Measurements from ENCODE around the gene B4GALT3. TPM values are rescaled to one million over a fixed set of nuclear protein-coding genes. Genes with fewer than 3 reads are reported as not detected.

Gene B4GALT3
- total RNA-seq, 1 experiment from 2014 or later, result 29.0 TPM

Other genes with a start within 250 kb of the B4GALT3 start
- gene ITLN2, start 222.7 kb downstream of the B4GALT3 start, total RNA-seq (2014; rRNA removed; shearing (Covaris generic); ENCODE audit: low replicate concordance), result not detected in 2 replicates
- gene F11R, start 156.4 kb downstream of the B4GALT3 start, total RNA-seq (2014; rRNA removed; shearing (Covaris generic); ENCODE audit: low replicate concordance), result 17.4 and 41.5 TPM in 2 replicates
- gene TSTD1, start 138.5 kb downstream of the B4GALT3 start, total RNA-seq (2014; rRNA removed; shearing (Covaris generic); ENCODE audit: low replicate concordance), result 53.5 and 67.6 TPM in 2 replicates
- gene USF1, start 131.5 kb downstream of the B4GALT3 start, total RNA-seq (2014; rRNA removed; shearing (Covaris generic); ENCODE audit: low replicate concordance), result 55.3 and 65.1 TPM in 2 replicates
- not detected in 2 replicates for gene ARHGAP30, start 107.6 kb downstream of the B4GALT3 start, total RNA-seq (2014; rRNA removed; shearing (Covaris generic); ENCODE audit: low replicate concordance)
- gene NECTIN4, start 87.9 kb downstream of the B4GALT3 start, total RNA-seq (2014; rRNA removed; shearing (Covaris generic); ENCODE audit: low replicate concordance), result 0.29 and 0.88 TPM in 2 replicates
- 3.7 and 23.8 TPM in 2 replicates for gene KLHDC9, start 79.1 kb downstream of the B4GALT3 start, total RNA-seq (2014; rRNA removed; shearing (Covaris generic); ENCODE audit: low replicate concordance)
- gene PFDN2, start 59.5 kb downstream of the B4GALT3 start, total RNA-seq (2014; rRNA removed; shearing (Covaris generic); ENCODE audit: low replicate concordance), result 23.4 and 34.3 TPM in 2 replicates
- gene NIT1, start 59.4 kb downstream of the B4GALT3 start, total RNA-seq (2014; rRNA removed; shearing (Covaris generic); ENCODE audit: low replicate concordance), result 32.0 and 38.2 TPM in 2 replicates
- 17.4 and 39.5 TPM in 2 replicates for gene DEDD, start 44.8 kb downstream of the B4GALT3 start, total RNA-seq (2014; rRNA removed; shearing (Covaris generic); ENCODE audit: low replicate concordance)
- 189 and 204 TPM in 2 replicates for gene UFC1, start 23.5 kb downstream of the B4GALT3 start, total RNA-seq (2014; rRNA removed; shearing (Covaris generic); ENCODE audit: low replicate concordance)
- 3.3 and 7.0 TPM in 2 replicates for gene USP21, start 18.0 kb downstream of the B4GALT3 start, total RNA-seq (2014; rRNA removed; shearing (Covaris generic); ENCODE audit: low replicate concordance)
- 35.7 and 37.8 TPM in 2 replicates for gene PPOX, start 11.1 kb downstream of the B4GALT3 start, total RNA-seq (2014; rRNA removed; shearing (Covaris generic); ENCODE audit: low replicate concordance)
- not detected in 2 replicates for gene ADAMTS4, start 21.5 kb upstream of the B4GALT3 start, total RNA-seq (2014; rRNA removed; shearing (Covaris generic); ENCODE audit: low replicate concordance)
- 108 and 118 TPM in 2 replicates for gene NDUFS2, start 24.9 kb upstream of the B4GALT3 start, total RNA-seq (2014; rRNA removed; shearing (Covaris generic); ENCODE audit: low replicate concordance)
- not detected in 2 replicates for gene FCER1G, start 37.8 kb upstream of the B4GALT3 start, total RNA-seq (2014; rRNA removed; shearing (Covaris generic); ENCODE audit: low replicate concordance)
- not detected in 2 replicates for gene APOA2, start 46.1 kb upstream of the B4GALT3 start, total RNA-seq (2014; rRNA removed; shearing (Covaris generic); ENCODE audit: low replicate concordance)
- gene TOMM40L, start 48.6 kb upstream of the B4GALT3 start, total RNA-seq (2014; rRNA removed; shearing (Covaris generic); ENCODE audit: low replicate concordance), result 7.2 and 9.2 TPM in 2 replicates
- not detected in 2 replicates for gene NR1I3, start 60.7 kb upstream of the B4GALT3 start, total RNA-seq (2014; rRNA removed; shearing (Covaris generic); ENCODE audit: low replicate concordance)
- not detected in 2 replicates for gene PCP4L1, start 81.2 kb upstream of the B4GALT3 start, total RNA-seq (2014; rRNA removed; shearing (Covaris generic); ENCODE audit: low replicate concordance)
- 0.74 TPM in 1 of 2 replicates, not detected in the other for gene MPZ, start 132.5 kb upstream of the B4GALT3 start, total RNA-seq (2014; rRNA removed; shearing (Covaris generic); ENCODE audit: low replicate concordance)
- gene SDHC, start 136.9 kb upstream of the B4GALT3 start, total RNA-seq (2014; rRNA removed; shearing (Covaris generic); ENCODE audit: low replicate concordance), result 342 and 387 TPM in 2 replicates
- gene CFAP126, start 190.4 kb upstream of the B4GALT3 start, total RNA-seq (2014; rRNA removed; shearing (Covaris generic); ENCODE audit: low replicate concordance), result not detected in 2 replicates